Renal pelvis (tissue), 3 donors: ENCODE data around the gene EEA1. TPM values are rescaled to one million over a fixed set of nuclear protein-coding genes. Genes with fewer than 3 reads are reported as not detected.

Experiments used
- polyA plus RNA-seq, 3 donors: library from polyadenylated mRNA; unstranded; fragments of 120-200 nt; gene quantifications; one replicate each; pipeline ENCODE4 v1.2.1, GENCODE V29; 2013; ENCODE audit not compliant: insufficient read length in 3 of 3

The EEA1 gene
- polyA plus RNA-seq, 3 donors: 13.1 to 16.7 (median 13.7) TPM

Other genes with a start within 250 kb of the EEA1 start
- gene PLEKHG7, start 226.3 kb downstream of the EEA1 start, polyA plus RNA-seq: 1 to 10 TPM in 1 of 3 donors, under 1 TPM in 2; 0.60 to 1.3 (median 0.78) TPM